ENCODE results near the gene NTNG1. TPM values are rescaled to one million over a fixed set of nuclear protein-coding genes. Genes with fewer than 3 reads are reported as not detected.

Gene NTNG1
- total RNA-seq, 1 donor from 2014 or later = 0.83 TPM

DNA sequence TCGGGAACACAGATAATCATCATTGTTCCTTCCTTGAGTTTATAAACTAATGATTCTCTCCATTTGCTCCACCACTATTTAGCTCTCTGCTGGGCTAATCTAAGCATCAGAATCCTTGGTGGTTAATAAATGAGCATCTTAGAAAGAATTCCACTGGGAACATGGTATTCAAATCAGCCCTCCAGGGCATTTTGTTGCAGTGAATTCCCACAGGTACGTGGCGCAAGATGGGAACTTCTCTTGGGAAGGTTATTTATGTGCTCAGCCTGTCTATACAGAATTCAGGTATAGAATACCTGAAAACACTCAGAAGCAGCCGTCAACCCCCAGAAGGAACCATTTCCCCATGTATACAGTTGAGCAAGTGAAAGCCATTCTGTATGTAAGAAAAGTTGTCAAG is 131.5 kb downstream of the NTNG1 start:
- Mint-ChIP-seq H3K27me3 (ENCODE audit: low read depth) (no peaks in the 10 kb centered on the region), H3K9me3 (no peaks in the 10 kb centered on the region), H3K4me1 (peaks cover 5% of the 10 kb centered on the region), H3K27ac (no peak overlapping the region), H3K36me3 (no peaks in the 10 kb centered on the region), H3K4me3 (no peak overlapping the region)
- DNase-seq (ENCODE audit: low spot score in 2 of 2, unreplicated experiment in 2 of 2) = no peak
- TF ChIP-seq, protein P1, sequence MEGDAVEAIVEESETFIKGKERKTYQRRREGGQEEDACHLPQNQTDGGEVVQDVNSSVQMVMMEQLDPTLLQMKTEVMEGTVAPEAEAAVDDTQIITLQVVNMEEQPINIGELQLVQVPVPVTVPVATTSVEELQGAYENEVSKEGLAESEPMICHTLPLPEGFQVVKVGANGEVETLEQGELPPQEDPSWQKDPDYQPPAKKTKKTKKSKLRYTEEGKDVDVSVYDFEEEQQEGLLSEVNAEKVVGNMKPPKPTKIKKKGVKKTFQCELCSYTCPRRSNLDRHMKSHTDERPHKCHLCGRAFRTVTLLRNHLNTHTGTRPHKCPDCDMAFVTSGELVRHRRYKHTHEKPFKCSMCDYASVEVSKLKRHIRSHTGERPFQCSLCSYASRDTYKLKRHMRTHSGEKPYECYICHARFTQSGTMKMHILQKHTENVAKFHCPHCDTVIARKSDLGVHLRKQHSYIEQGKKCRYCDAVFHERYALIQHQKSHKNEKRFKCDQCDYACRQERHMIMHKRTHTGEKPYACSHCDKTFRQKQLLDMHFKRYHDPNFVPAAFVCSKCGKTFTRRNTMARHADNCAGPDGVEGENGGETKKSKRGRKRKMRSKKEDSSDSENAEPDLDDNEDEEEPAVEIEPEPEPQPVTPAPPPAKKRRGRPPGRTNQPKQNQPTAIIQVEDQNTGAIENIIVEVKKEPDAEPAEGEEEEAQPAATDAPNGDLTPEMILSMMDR (IDR thresholded peaks at IDR 0.05; ENCODE audit: unreplicated experiment) = no peak

DNA sequence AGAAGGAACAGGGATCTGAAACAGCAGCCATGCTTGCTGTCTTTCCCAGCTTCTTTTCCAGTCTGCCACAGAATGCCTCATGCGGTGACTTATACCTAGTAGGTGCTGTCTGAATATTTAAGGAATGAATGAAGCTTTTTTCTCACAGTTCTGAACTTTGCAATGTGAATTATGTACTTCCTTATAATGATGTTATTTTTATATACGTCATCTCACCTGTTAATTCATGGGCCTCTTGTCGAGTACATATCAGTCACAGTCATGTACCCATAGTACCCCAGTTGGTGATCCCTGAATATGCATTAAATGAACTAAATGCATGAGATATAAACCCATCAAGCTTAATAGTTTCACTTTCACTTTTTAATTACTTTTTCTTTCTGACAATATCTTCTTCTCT is 132.7 kb downstream of the NTNG1 start:
- TF ChIP-seq, protein P1 (IDR thresholded peaks at IDR 0.05; ENCODE audit: unreplicated experiment) = no peak
- Mint-ChIP-seq H3K27ac (no peak overlapping the region), H3K9me3 (no peaks in the 10 kb centered on the region), H3K4me1 (peaks cover 5% of the 10 kb centered on the region), H3K36me3 (no peaks in the 10 kb centered on the region), H3K4me3 (no peak overlapping the region), H3K27me3 (ENCODE audit: low read depth) (no peaks in the 10 kb centered on the region)
- DNase-seq (ENCODE audit: low spot score in 2 of 2, unreplicated experiment in 2 of 2) = no peak

DNA sequence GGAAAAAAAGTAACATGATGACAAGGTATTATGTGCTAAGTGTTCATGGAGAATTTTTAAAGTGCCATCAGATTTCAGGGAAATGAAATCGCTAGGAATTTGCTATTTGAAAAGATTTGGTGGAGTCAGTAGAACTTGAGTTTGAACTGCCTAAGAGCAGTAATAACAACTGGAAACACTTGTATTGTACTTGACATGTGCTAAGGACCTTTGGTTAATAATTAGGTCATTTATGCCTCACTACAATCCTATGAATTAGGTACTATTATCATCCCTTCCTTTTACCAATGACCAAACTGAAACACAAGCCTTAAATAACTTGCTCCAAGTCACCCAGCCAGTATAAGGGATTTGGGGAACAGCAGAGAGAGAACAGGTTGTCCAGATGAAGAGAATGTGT is 133.4 kb downstream of the NTNG1 start:
- Mint-ChIP-seq H3K4me1 (peaks cover 5% of the 10 kb centered on the region), H3K27ac (no peak overlapping the region), H3K27me3 (ENCODE audit: low read depth) (no peaks in the 10 kb centered on the region), H3K9me3 (no peaks in the 10 kb centered on the region), H3K4me3 (no peak overlapping the region), H3K36me3 (no peaks in the 10 kb centered on the region)
- TF ChIP-seq, protein P1 (IDR thresholded peaks at IDR 0.05; ENCODE audit: unreplicated experiment) = no peak
- DNase-seq (ENCODE audit: low spot score in 2 of 2, unreplicated experiment in 2 of 2) = no peak

DNA sequence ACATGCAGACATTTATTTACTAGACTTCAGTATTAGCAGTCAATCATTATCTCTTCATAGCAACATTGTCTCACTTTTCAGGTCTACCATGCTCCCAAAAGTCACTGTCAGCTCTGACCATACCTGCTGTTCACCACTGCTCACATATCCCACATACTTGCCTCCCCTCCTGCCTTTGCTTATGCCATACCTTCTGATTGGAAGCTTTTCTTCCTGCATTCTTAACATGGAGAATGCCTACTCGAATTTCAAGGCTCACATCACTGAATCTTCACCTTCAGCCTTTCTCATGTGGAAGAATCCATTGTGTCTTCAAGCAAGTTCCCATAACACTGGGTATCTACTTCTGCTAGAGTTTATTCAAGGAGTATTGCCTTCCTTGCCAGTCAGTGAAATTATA is 135.4 kb downstream of the NTNG1 start:
- Mint-ChIP-seq H3K9me3 (no peaks in the 10 kb centered on the region), H3K4me1 (peaks cover 5% of the 10 kb centered on the region), H3K27me3 (ENCODE audit: low read depth) (no peaks in the 10 kb centered on the region), H3K27ac (no peak overlapping the region), H3K36me3 (no peaks in the 10 kb centered on the region), H3K4me3 (no peak overlapping the region)
- TF ChIP-seq, protein P1 (IDR thresholded peaks at IDR 0.05; ENCODE audit: unreplicated experiment) = no peak
- DNase-seq (ENCODE audit: low spot score in 2 of 2, unreplicated experiment in 2 of 2) = no peak

DNA sequence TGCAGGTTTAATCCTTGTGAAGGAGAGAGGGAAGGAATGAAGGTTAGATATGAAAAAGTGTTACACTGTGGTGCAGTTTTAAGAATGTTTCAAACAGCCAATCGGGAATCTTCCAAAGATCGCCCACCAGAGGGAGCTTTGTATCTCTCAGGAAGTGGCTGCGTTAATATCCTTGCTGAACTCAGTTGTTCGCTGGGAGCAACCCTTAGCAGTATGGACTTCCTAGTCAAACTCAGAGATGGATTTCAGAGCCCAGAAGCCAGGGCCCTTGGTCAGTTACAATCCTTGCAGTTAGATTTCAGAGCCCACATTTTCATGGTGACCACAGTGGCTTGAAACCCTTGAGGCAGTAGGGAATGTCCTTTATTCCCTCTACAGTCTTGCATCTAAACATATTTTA is 136.2 kb downstream of the NTNG1 start:
- H3K4me3 Mint-ChIP-seq = no peak overlapping the region
- H3K27ac Mint-ChIP-seq = no peak overlapping the region
- no peaks in the 10 kb centered on the region for H3K27me3 Mint-ChIP-seq (ENCODE audit: low read depth)
- TF ChIP-seq, protein P1 (IDR thresholded peaks at IDR 0.05; ENCODE audit: unreplicated experiment) = peak; percentile 39
- DNase-seq (ENCODE audit: low spot score in 2 of 2, unreplicated experiment in 2 of 2) = peak in 1 of 2 experiments; percentile 42
- no peaks in the 10 kb centered on the region for H3K9me3 Mint-ChIP-seq
- H3K4me1 Mint-ChIP-seq = peaks cover 5% of the 10 kb centered on the region
- no peaks in the 10 kb centered on the region for H3K36me3 Mint-ChIP-seq

DNA sequence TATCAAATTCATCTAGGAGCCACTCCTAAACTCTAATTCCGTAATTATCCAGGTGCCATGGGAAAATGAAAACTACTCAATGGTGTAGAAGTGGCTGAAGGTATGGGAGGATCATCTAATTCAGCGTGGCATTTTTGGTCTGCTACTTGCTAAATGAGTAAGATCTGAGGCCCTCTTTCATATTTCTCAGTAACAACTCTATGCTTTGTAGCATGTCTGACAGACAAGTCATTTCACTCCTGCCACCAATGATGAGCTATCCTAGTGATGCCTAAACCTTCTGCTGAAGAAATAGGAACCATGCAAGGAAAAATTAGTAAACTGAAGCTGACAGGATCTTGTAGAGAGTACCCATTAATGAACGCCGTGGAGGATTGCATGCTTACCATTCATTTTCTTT is 145.3 kb downstream of the NTNG1 start:
- DNase-seq (ENCODE audit: low spot score in 2 of 2, unreplicated experiment in 2 of 2) = no peak
- no peak overlapping the region for H3K4me3 Mint-ChIP-seq

More for the DNA sequence above, 145.3 kb downstream of the NTNG1 start:
- H3K36me3 Mint-ChIP-seq = no peaks in the 10 kb centered on the region
- no peaks in the 10 kb centered on the region for H3K9me3 Mint-ChIP-seq
- no peaks in the 10 kb centered on the region for H3K27me3 Mint-ChIP-seq (ENCODE audit: low read depth)
- H3K4me1 Mint-ChIP-seq = no peaks in the 10 kb centered on the region
- no peak overlapping the region for H3K27ac Mint-ChIP-seq
- TF ChIP-seq, protein P1 (IDR thresholded peaks at IDR 0.05; ENCODE audit: unreplicated experiment) = no peak
